HG03280 (cell line): Measurements from ENCODE around the gene PTPRN2.

Source experiments
- ATAC-seq: cut with Tn5 transposase; IDR thresholded peaks from one replicate; pipeline ENCODE4 v1.9.1; 2021; ENCODE audit warnings: mild to moderate bottlenecking, moderate library complexity; ENCODE audit not compliant: unreplicated experiment

PTPRN2 gene

DNA sequence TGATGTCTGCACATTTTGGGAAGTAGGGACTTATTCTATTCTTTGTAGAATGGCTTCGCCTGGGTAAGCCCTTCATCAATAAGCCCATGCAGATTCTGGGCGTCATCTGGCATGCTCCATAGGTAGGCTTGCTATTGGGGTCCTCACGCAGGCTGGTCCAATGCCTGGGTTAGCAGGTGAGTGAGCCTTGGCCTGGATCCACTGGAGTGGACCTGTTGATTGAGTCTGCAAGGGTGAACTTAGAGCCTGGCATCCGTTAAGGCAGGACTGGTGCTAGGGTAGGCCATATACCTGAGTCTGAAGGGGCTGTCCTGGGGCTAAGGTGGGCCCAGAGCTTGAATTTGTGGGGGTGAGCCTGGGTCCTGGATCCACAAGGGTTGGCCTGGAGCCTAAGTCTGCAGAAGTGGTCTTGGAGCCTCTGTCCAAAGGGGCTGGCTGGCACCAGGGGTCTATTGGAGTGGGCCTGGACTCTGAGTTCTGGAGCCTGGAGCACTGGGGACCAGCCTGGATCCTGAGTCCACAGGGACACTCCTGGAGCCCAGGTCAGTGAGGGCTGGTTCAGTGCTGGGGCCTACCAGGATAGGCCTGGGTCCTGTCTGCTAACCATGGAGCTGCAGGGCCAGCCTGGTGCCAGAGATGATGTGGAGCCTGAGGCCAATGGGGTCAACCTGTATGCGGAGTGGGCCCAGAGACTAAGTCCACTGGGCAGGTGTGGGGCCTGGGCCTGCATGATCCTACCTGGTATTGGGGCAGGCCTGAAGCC is 297.7 kb downstream of the PTPRN2 start:
- no peak for ATAC-seq

GRCh38 chr7:158289231-158289630 is 298.4 kb downstream of the PTPRN2 start:
- ATAC-seq: no peak

DNA sequence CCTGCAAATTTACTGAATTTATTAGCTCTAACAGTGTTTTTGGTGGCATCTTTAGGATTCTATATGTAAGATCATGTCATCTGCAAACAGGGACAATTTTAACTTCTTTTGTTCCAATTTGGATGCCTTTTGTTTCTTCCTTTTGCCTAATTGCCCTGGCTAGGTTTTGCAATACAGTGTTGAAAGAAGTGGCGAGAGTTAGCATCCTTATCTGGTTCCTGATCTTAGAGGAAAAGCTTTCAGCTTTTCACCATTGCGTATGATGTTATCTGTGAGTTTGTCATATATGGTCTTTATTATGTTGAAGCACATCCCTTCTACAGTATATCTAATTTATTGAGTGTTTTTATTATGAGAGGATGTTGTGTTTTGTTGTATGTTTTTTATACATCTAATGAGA is 301.4 kb downstream of the PTPRN2 start:
- ATAC-seq: no peak

DNA sequence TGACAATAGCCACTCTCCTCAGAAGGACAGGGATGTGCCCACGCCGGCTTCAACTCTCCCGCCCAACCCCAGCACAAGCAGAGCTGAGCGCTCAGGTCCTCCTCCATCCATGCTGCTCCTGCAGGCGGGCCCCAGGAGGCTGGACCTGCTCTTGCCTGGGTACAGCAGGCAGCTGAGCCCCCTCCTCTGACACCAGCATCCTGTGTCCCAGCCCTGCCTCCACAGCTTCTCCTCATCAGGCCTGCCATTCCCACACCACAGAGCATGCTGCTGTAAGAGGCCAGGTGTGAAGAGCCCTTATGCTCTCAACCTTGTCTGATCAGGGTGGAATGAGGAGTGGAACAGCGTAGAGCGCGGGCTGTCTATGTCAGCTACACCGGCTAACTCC is 302.2 kb downstream of the PTPRN2 start:
- no peak for ATAC-seq

GRCh38 chr7:158284617-158285382 is 302.8 kb downstream of the PTPRN2 start:
- no peak for ATAC-seq

DNA sequence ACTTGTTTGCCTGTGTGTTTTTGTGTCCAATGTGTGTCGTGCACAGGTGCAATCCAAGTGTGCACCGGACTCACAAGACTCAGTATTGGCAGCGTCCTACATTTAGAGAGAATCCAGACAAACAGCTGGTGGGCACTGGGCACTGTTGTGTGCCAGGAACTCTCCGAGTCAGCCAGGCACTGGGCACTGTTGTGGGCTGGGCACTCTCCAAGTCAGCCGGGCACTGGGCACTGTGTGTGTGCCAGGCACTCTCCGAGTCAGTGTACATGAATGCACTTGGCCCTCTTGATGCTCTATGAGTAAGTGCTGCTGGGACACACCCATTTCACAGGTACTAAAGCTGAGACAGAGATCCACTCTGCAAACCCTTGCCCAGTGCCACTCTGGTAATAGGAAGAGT is 303.5 kb downstream of the PTPRN2 start:
- ATAC-seq: no peak

GRCh38 chr7:158283016-158283974 is 304.3 kb downstream of the PTPRN2 start:
- ATAC-seq: no peak

GRCh38 chr7:158282461-158283001 is 305.1 kb downstream of the PTPRN2 start:
- ATAC-seq: no peak

DNA sequence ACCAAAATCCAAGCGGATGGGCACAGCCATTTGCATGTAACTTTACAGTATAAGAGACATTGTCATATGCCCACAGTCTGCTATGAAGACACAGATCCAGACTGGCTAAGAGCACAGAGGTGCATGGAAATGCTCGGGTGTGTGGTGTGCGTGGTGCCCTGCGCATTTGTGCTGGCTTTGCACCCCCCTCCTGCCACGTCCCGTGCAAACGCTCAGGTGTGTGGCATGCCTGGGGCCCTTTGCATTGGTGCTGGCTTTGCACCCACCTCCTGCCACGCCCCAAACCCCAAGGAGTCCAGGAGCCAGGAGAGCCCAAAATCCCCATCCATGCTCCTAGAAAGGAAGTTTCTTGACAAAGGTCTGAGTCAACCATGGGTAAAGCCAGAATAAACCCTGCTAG is 306.2 kb downstream of the PTPRN2 start:
- no peak for ATAC-seq

DNA sequence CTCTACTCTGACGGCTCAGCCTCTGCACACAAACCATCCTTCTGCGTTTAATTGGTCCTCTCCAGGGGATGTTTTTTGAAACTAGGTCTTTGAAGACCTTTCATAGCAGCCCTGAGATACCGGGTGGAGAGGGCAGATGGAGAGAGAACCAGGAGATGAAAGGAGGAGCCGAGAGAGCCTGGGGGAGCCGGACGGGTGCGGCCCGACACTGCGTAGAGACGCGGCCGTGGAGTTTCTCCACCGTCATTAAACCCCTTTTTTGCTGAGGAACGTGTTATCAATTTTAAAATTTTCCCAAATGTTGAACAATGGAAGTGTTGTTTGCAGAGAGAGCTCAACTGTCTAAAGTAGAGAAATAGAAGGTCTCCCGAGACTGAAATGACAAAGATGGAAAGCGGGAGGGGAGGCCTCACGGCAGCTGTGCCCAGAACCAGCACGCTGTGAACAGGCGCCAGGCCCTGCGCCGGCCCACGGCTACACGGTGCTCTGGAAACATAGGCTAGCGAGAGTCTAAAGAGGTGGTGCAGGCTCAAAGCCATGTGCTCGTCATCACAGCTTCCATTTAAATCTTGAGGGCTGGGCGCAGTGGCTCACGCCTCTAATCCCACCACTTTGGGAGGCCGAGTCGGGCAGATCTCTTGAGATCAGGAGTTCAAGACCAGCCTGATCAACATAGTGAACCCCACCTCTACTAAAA is 307.0 kb downstream of the PTPRN2 start:
- ATAC-seq: no peak

- no peak for ATAC-seq
Measured at GRCh38 chr7:158279539-158280447, 307.8 kb downstream of the PTPRN2 start.

DNA sequence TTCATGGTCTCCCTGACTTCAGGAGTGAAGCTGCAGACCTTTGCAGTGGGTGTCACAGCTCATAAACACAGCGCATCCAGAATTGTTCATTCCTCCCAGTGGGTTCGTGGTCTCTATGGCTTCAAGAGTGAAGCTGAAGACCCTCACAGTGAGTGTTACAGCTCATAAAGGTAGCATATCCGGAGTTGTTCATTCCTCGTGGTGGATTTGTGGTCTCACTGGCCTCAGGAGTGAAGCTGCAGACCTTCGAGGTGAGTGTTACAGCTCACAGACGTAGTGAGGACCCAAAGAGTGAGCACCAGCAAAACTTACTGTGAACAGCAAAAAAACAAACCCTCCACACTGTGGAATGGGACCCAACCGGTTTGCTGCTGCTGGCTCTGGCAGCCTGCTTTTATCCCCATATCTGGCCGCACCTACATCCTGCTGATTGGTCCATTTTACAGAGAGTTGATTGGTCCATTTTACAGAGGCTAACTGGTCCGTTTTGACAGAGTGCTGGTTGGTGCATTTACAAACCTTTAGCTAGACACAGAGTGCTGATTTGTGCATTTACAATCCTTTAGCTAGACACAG is 308.8 kb downstream of the PTPRN2 start:
- no peak for ATAC-seq

- no peak for ATAC-seq
Measured at GRCh38 chr7:158277219-158278141, 310.1 kb downstream of the PTPRN2 start.

- no peak for ATAC-seq
Measured at GRCh38 chr7:158276414-158277218, 311.0 kb downstream of the PTPRN2 start.

GRCh38 chr7:158275711-158276413 is 311.8 kb downstream of the PTPRN2 start:
- no peak for ATAC-seq

DNA sequence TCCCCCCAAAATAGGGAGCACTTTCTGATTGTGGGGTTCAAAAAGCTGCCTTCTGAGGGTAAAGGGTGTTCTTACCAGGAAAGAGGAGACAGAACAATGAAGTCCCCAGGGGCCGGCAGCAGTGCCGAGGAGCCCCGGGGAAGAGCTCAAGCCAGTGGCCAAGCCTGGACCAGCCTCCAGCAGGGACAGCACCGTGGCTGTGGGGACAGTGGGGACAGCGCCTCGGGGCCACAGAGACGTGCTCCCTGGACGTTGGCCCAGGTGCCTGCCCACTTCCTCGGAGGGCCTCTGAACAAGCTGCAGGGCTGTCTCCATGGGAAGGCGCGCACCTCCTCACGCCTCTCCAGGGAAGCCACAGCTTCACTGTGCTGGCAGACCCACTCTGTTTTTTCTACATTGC is 312.6 kb downstream of the PTPRN2 start:
- no peak for ATAC-seq
